ENCODE data around the gene E2F4. TPM values are rescaled to one million over a fixed set of nuclear protein-coding genes. Genes with fewer than 3 reads are reported as not detected.

Gene E2F4
- polyA plus RNA-seq, 1 experiment, result 83.2 TPM

DNA sequence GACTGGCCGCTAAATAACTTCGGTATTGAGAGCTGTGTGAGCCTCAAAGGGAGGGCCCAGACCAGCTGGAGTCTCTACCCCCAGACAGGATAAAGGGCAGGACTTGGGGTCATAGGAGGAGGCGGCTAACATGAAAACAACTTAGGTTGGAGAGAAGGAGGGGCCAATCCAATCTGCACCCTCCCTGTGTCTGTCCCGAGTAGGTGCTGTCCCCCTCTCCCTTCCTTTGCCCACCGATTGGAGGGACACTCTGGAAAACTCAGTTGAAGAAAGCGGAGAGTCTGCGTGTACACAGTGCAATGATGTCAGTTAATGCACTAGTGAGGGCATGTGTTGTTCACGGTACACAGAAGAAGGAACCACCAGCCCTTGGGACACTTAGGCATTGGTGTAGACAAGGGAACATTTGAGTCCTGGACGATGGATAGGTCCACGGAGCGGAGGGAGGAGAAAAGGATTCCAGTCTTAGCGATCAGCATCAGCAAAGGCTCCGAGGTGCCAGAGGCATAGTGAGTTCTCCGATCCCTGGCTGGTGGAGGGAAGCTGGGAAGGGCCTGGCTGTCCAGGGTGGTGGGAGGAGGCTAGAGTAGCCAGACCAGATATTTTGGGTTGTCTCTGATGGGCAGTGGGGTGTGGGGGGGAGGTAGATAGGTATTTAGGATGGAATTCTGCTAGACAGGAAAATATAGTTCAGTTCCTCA lies 20.9 kb upstream of the E2F4 start:
- H3K27me3 ChIP-seq (ENCODE audit: control insufficient read depth, insufficient read depth, low read length), result peaks cover 8% of the 10 kb centered on the region; the same call in 1 of the 2 replicates
- POLR2A ChIA-PET, result interaction anchor here (0.6 to 1.4 kb wide), 2 partner anchors 10 to 77 kb away, joined by 3 read pairs; no protein-coding TSS in a partner anchor
- no peak for DNase-seq (ENCODE audit: low read depth)
- TF ChIP-seq, protein P1, sequence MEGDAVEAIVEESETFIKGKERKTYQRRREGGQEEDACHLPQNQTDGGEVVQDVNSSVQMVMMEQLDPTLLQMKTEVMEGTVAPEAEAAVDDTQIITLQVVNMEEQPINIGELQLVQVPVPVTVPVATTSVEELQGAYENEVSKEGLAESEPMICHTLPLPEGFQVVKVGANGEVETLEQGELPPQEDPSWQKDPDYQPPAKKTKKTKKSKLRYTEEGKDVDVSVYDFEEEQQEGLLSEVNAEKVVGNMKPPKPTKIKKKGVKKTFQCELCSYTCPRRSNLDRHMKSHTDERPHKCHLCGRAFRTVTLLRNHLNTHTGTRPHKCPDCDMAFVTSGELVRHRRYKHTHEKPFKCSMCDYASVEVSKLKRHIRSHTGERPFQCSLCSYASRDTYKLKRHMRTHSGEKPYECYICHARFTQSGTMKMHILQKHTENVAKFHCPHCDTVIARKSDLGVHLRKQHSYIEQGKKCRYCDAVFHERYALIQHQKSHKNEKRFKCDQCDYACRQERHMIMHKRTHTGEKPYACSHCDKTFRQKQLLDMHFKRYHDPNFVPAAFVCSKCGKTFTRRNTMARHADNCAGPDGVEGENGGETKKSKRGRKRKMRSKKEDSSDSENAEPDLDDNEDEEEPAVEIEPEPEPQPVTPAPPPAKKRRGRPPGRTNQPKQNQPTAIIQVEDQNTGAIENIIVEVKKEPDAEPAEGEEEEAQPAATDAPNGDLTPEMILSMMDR (IDR thresholded peaks at IDR 0.05; ENCODE audit: insufficient read depth, low read depth, low read length), result no peak
- H3K4me3 ChIP-seq (ENCODE audit: low read depth, low read length), result peak overlapping the region; percentile 37
- CTCF ChIA-PET, result interaction anchor here (1.3 to 5.1 kb wide), 6 partner anchors 10 to 163 kb away, joined by 3 to 34 read pairs (median 10); partner anchors contain the start of gene B3GNT9
- H3K36me3 ChIP-seq (ENCODE audit: control insufficient read depth, insufficient read depth, low read length), result no peaks in the 10 kb centered on the region

DNA sequence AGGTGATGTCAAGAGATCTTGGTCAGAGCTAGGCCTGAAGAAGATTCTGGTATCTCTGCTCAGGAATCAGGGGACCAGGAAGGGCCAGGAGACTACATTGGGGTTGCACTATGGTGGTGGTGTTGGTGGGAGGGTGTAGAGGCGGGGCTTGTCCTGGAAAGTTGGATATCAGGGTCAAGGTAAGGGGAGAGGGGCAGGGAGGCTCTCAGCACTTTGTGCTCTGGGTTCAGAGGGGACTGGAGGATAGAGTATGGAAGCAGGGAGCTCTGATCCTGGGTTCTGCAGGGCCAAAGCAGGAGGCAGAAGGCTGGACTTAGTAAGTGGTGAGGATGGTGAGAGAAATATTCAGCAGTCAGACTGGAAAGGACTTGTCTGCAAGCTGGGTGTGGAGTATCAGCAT lies 18.6 kb upstream of the E2F4 start:
- ChIA-PET CTCF (interaction anchor here (1.1 to 4.5 kb wide), 4 partner anchors 11 to 177 kb away, joined by 3 to 36 read pairs (median 14); partner anchors contain the start of genes FBXL8, HSF4 and TRADD), POLR2A (no interaction called here)
- H3K36me3 ChIP-seq (ENCODE audit: control insufficient read depth, insufficient read depth, low read length), result no peaks in the 10 kb centered on the region
- peak overlapping the region; percentile 48 for H3K4me3 ChIP-seq (ENCODE audit: low read depth, low read length)
- no peak for DNase-seq (ENCODE audit: low read depth)
- TF ChIP-seq, protein P1 (IDR thresholded peaks at IDR 0.05; ENCODE audit: insufficient read depth, low read depth, low read length), result no peak
- no peaks in the 10 kb centered on the region for H3K27me3 ChIP-seq (ENCODE audit: control insufficient read depth, insufficient read depth, low read length)

DNA sequence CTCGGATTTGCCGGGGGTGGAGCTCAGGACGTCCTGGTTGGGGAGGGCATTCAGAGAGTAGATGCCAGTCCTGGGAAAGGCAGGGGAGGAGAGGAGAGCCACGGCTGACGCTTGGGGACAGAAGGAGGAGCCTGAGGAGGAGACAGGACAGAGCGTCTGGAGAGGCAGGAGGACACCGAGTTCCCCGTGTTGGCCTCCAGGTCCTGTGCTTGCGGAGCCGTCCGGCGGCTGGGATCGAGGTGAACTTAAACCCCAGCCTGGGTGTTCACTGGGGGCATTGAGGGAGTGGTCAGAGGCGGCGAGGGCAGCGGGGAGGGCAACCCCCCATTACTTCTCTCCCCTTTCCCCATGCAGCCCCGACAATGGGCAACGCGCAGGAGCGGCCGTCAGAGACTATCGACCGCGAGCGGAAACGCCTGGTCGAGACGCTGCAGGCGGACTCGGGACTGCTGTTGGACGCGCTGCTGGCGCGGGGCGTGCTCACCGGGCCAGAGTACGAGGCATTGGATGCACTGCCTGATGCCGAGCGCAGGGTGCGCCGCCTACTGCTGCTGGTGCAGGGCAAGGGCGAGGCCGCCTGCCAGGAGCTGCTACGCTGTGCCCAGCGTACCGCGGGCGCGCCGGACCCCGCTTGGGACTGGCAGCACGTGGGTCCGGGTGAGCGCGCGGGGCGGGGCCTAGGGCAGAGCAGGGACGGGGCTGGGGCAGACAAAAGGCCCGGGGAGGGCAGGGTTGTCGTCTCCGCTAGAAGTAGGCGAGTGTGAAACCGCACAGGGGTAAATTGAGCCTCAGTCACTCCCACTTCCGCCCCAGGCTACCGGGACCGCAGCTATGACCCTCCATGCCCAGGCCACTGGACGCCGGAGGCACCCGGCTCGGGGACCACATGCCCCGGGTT lies 17.9 kb upstream of the E2F4 start:
- Histone ChIP-seq H3K36me3 (ENCODE audit: control insufficient read depth, insufficient read depth, low read length) (no peaks in the 10 kb centered on the region), H3K4me3 (ENCODE audit: low read depth, low read length) (peak overlapping the region; percentile 48), H3K27me3 (ENCODE audit: control insufficient read depth, insufficient read depth, low read length) (no peaks in the 10 kb centered on the region)
- TF ChIP-seq, protein P1 (IDR thresholded peaks at IDR 0.05; ENCODE audit: insufficient read depth, low read depth, low read length), result peak; percentile 46
- CTCF ChIA-PET, result interaction anchor here (1.0 to 4.5 kb wide), 6 partner anchors 9 to 177 kb away, joined by 3 to 36 read pairs (median 8); partner anchors contain the start of genes FBXL8, HSF4 and TRADD
- POLR2A ChIA-PET, result interaction anchor here (0.6 kb wide), 2 partner anchors 17 to 53 kb away, joined by 3 read pairs; partner anchors contain the start of gene TMEM208
- no peak for DNase-seq (ENCODE audit: low read depth)

DNA sequence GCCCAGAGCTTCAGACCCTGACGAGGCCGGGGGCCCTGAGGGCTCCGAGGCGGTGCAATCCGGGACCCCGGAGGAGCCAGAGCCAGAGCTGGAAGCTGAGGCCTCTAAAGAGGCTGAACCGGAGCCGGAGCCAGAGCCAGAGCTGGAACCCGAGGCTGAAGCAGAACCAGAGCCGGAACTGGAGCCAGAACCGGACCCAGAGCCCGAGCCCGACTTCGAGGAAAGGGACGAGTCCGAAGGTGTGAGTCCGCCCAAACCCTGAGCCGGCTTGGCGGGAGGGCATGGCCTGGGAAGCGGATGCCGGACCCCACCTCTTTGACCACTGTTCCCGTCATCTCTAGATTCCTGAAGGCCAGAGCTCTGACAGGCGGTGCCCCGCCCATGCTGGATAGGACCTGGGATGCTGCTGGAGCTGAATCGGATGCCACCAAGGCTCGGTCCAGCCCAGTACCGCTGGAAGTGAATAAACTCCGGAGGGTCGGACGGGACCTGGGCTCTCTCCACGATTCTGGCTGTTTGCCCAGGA lies 17.2 kb upstream of the E2F4 start:
- ChIA-PET POLR2A (interaction anchor here (0.6 kb wide), 2 partner anchors 18 to 52 kb away, joined by 3 read pairs; partner anchors contain the start of gene TMEM208), CTCF (interaction anchor here (0.7 to 4.5 kb wide), 6 partner anchors 8 to 196 kb away, joined by 3 to 36 read pairs (median 8); partner anchors contain the start of genes FBXL8, HSF4 and TRADD)
- TF ChIP-seq, protein P1 (IDR thresholded peaks at IDR 0.05; ENCODE audit: insufficient read depth, low read depth, low read length), result no peak
- no peaks in the 10 kb centered on the region for H3K36me3 ChIP-seq (ENCODE audit: control insufficient read depth, insufficient read depth, low read length)
- H3K4me3 ChIP-seq (ENCODE audit: low read depth, low read length), result peak overlapping the region; percentile 48; the same call in 1 of the 2 replicates
- no peaks in the 10 kb centered on the region for H3K27me3 ChIP-seq (ENCODE audit: control insufficient read depth, insufficient read depth, low read length)
- DNase-seq (ENCODE audit: low read depth), result no peak
